NCI-H510A treated with DMSO at 0.1 percent for 48 hours (cell line): Measurements from ENCODE around the gene TFEC.
"Not testable (repeated sequence)": the region's sequence is repeated elsewhere in the genome, so short reads cannot be mapped to it uniquely, and the experiment has no call there.

ENCODE experiments used
- DNase-seq: peaks from one replicate; lab custom pipeline; 2025; lab: John Stamatoyannopoulos, UW

TFEC gene

GRCh38 chr7:116030651-116031276, at the start of gene TFEC:
TFEC (minus strand) TSS chr7:116030763; CDS start chr7:115984441, 46,322 bp downstream.
- DNase-seq: no peak

- no peak for DNase-seq
Measured at GRCh38 chr7:116075351-116076145, 45.0 kb upstream of the TFEC start.

GRCh38 chr7:116071629-116072028, 41.1 kb upstream of the TFEC start:
- no peak for DNase-seq

- no peak for DNase-seq
Measured at GRCh38 chr7:116064179-116064578, 33.6 kb upstream of the TFEC start.

GRCh38 chr7:116062666-116063065, 32.1 kb upstream of the TFEC start:
- no peak for DNase-seq

- no peak for DNase-seq
Measured at GRCh38 chr7:116052006-116052405, 21.4 kb upstream of the TFEC start.

GRCh38 chr7:116047261-116047660, 16.7 kb upstream of the TFEC start:
- DNase-seq: not testable (repeated sequence)

GRCh38 chr7:116045532-116045931, 15.0 kb upstream of the TFEC start:
- DNase-seq: no peak

GRCh38 chr7:116041615-116042014, 11.1 kb upstream of the TFEC start:
- no peak for DNase-seq

- no peak for DNase-seq
Measured at GRCh38 chr7:116037401-116037800, 6.8 kb upstream of the TFEC start.

- DNase-seq: no peak
Measured at GRCh38 chr7:116034411-116034810, 3.8 kb upstream of the TFEC start.

- DNase-seq: no peak
Measured at GRCh38 chr7:116032886-116033285, 2.3 kb upstream of the TFEC start.

- no peak for DNase-seq
Measured at GRCh38 chr7:116028787-116029186, 1.8 kb downstream of the TFEC start.

GRCh38 chr7:116027786-116028185, 2.8 kb downstream of the TFEC start:
- DNase-seq: no peak

- DNase-seq: no peak
Measured at GRCh38 chr7:116024826-116025809, 5.4 kb downstream of the TFEC start.

- DNase-seq: no peak
Measured at GRCh38 chr7:116021237-116021636, 9.3 kb downstream of the TFEC start.

GRCh38 chr7:116018731-116019130, 11.8 kb downstream of the TFEC start:
- DNase-seq: no peak

GRCh38 chr7:116013675-116014074, 16.9 kb downstream of the TFEC start:
- no peak for DNase-seq

- no peak for DNase-seq
Measured at GRCh38 chr7:116011584-116011983, 19.0 kb downstream of the TFEC start.

GRCh38 chr7:116004762-116005161, 25.8 kb downstream of the TFEC start:
- not testable (repeated sequence) for DNase-seq

- DNase-seq: no peak
Measured at GRCh38 chr7:115997221-115997620, 33.3 kb downstream of the TFEC start.

- no peak for DNase-seq
Measured at GRCh38 chr7:115995701-115996100, 34.9 kb downstream of the TFEC start.
